WTC11 (cell line): ENCODE data around the gene RAMACL.

Experiments used
- CTCF ChIP-seq: fragments of 200-600 bp; IDR thresholded peaks from 2 replicates; pipeline ENCODE4 v1.8.0; 2022; ENCODE audit warnings: antibody characterized with exemption
- FOXP4 ChIP-seq: sonication (generic); formaldehyde crosslinking; IDR thresholded peaks from 2 replicates; pipeline ENCODE4 v1.8.0; 2022; ENCODE audit warnings: mild to moderate bottlenecking, missing genetic modification reagents
- NFYB ChIP-seq: sonication (generic); formaldehyde crosslinking; conservative IDR thresholded peaks from 2 replicates; pipeline ENCODE4 v1.8.0; 2022; ENCODE audit warnings: low read depth, missing genetic modification reagents
- SP1 ChIP-seq: sonication (generic); formaldehyde crosslinking; conservative IDR thresholded peaks from 2 replicates; pipeline ENCODE4 v1.8.1; 2022; ENCODE audit warnings: missing genetic modification reagents
- ZNF121 ChIP-seq: sonication (generic); formaldehyde crosslinking; IDR thresholded peaks from 2 replicates; pipeline ENCODE4 v1.8.0; 2023; ENCODE audit warnings: missing genetic modification reagents

- TF ChIP-seq CTCF (no peak), ZNF121 (CRISPR knock-in tag) (no peak), NFYB (no peak), FOXP4 (CRISPR knock-in tag) (no peak), SP1 (CRISPR knock-in tag) (no peak)
Observed at GRCh38 chr6:166610069-166610468, 23.6 kb upstream of the RAMACL start.
